Endodermal cell (in vitro differentiated cells): ENCODE results near the gene TBC1D25. TPM values are rescaled to one million over a fixed set of nuclear protein-coding genes. Genes with fewer than 3 reads are reported as not detected.

Experiments used
- DNase-seq: peaks from one replicate; pipeline ENCODE4 v3.0.0-alpha.2; 2017
- H3K27ac ChIP-seq: 2 replicates; pipeline ENCODE4 v1.5.1; 2013; ENCODE audit warnings: mild to moderate bottlenecking, low read depth, low read length, moderate library complexity
- H3K27me3 ChIP-seq: 2 replicates; pipeline ENCODE4 v1.6.1; 2013; ENCODE audit warnings: mild to moderate bottlenecking, low read length, moderate library complexity; ENCODE audit not compliant: insufficient read depth, control insufficient read depth, poor library complexity, severe bottlenecking
- H3K36me3 ChIP-seq: 2 replicates; pipeline ENCODE4 v1.7.0; 2013; ENCODE audit warnings: mild to moderate bottlenecking, low read length, moderate library complexity; ENCODE audit not compliant: control insufficient read depth, insufficient read depth
- H3K4me1 ChIP-seq: one replicate; pipeline ENCODE4 v1.7.0; 2013; ENCODE audit warnings: low read length; ENCODE audit not compliant: control insufficient read depth, insufficient read depth
- H3K4me3 ChIP-seq: 2 replicates; pipeline ENCODE4 v1.5.1; 2013; ENCODE audit warnings: mild to moderate bottlenecking, low read length, moderate library complexity
- H3K9ac ChIP-seq: 2 replicates; pipeline ENCODE4 v1.6.1; 2013; ENCODE audit warnings: mild to moderate bottlenecking, low read length, moderate library complexity; ENCODE audit not compliant: poor library complexity, severe bottlenecking; ENCODE audit errors: extremely low read depth
- H3K9me3 ChIP-seq: 2 replicates; pipeline ENCODE4 v1.6.1; 2013; ENCODE audit warnings: mild to moderate bottlenecking, low read length, moderate library complexity; ENCODE audit not compliant: control insufficient read depth
- H3K27ac Mint-ChIP-seq: 2 replicates; pipeline ENCODE4 v1.8.0; 2020; ENCODE audit warnings: mixed read lengths
- H3K27me3 Mint-ChIP-seq: 2 replicates; pipeline ENCODE4 v1.8.0; 2021; ENCODE audit warnings: mild to moderate bottlenecking, mixed read lengths; ENCODE audit not compliant: insufficient read depth
- H3K36me3 Mint-ChIP-seq: 2 replicates; pipeline ENCODE4 v1.8.0; 2020; ENCODE audit warnings: low read depth, mixed read lengths
- H3K4me1 Mint-ChIP-seq: 2 replicates; pipeline ENCODE4 v1.8.0; 2020; ENCODE audit warnings: mixed read lengths
- H3K4me3 Mint-ChIP-seq: 2 replicates; pipeline ENCODE4 v1.8.0; 2020; ENCODE audit warnings: mild to moderate bottlenecking, moderate library complexity, mixed read lengths
- H3K9me3 Mint-ChIP-seq: 2 replicates; pipeline ENCODE4 v1.8.0; 2020; ENCODE audit warnings: mild to moderate bottlenecking, mixed read lengths
- CTCF ChIP-seq: fragments of 200-600 bp; sonication (generic); conservative IDR thresholded peaks from 2 replicates; pipeline ENCODE4 v1.5.0; 2021; ENCODE audit warnings: antibody characterized with exemption, mild to moderate bottlenecking
- WGBS, 2 experiments: methylation state at CpG; one replicate each; pipeline versions ENCODE4 v1.1.5 to v1.1.7; 2013; ENCODE audit warnings: missing lambda C conversion rate in 2 of 2, mixed read lengths in 1 of 2; ENCODE audit not compliant: insufficient coverage in 1 of 2, insufficient read length in 1 of 2; 5-methylcytosine and 5-hydroxymethylcytosine counted together
- total RNA-seq, 2 donors: library from RNA; stranded (reverse); fragmentation: NEBNext Ultra II Directional in 1 of 2; extraction: Animal tissue kit (Norgen Biotek cat#: 25700) in 1 of 2; gene quantifications; 2 replicates in 1 of 2; 3 replicates in 1 of 2; pipeline ENCODE4 v1.2.1, GENCODE V29; 2021

TBC1D25 gene
- total RNA-seq, 2 donors from 2014 or later, result 7.0 to 7.6 TPM

DNA sequence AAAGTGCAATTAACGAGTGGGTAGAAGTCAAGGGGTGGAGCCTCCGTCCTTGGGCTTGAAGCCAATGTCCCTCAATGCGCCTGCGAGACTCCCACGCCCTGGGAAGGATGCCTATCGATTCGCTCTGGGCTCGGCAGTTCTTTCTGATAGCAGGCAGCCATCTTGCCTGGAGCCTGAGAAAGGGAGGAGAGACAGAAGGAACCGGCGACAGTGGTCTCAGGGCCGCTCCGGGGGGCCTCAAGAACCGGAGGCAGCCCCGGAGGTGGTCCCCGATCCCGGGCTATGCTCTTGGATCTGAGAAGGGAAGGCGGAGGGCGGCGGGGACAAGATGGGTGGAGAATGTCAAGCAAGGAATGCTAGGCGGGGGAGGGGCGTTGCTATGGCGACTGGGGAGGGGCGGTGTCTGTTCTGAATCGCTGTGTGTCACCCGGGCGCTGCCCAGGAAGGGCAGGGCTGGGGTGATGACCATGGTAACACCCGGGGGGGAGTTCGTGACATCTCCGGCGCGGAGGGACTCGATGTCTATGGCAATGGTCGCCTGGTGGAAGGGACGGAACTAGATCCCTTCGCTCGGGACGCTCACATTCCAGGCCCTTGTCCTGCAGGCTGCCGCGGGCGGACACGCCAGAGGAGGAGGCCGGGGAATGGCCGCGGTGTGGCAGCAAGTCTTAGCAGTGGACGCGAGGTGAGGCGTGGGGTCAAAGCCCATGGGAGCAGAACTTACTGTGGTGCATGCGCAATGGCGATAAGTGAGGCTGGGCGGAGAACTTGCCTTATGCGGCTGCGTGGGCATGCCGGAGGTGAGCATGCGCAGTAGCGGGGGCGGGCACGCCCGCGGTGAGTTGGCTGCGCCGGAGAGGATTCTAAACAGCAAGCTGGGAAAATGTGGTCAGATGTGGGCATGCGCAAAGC lies 58.1 kb downstream of the TBC1D25 start, which contains the start of gene WDR13:
Gene WDR13 (plus strand): TSS at position 140 of the 912 bp plus-strand sequence. CDS start 505 bp downstream, at position 645.
- Histone ChIP-seq H3K27me3 (no peaks in the 10 kb centered on the region), H3K9me3 (no peaks in the 10 kb centered on the region), H3K36me3 (peaks cover 8% of the 10 kb centered on the region), H3K27ac (peak within 1 kb of the TSS; percentile 98), H3K4me3 (peak within 1 kb of the TSS; percentile 86), H3K4me1 (peaks cover 4% of the 10 kb centered on the region), H3K9ac (peak within 1 kb of the TSS; percentile 82)
- Mint-ChIP-seq H3K36me3 (peaks cover 15% of the 10 kb centered on the region), H3K27ac (peak within 1 kb of the TSS; percentile 99), H3K27me3 (no peaks in the 10 kb centered on the region), H3K4me1 (peaks cover 2% of the 10 kb centered on the region), H3K4me3 (peak within 1 kb of the TSS; percentile 95), H3K9me3 (peaks cover 54% of the 10 kb centered on the region)
- whole genome bisulfite sequencing, 2 experiments, result 0% methylated on average over 58 of the region's 62 CpGs; no CpG with 5 or more reads in 1 of the 2 experiments
- no peak for TF ChIP-seq CTCF
- peak; percentile 94 for DNase-seq

DNA sequence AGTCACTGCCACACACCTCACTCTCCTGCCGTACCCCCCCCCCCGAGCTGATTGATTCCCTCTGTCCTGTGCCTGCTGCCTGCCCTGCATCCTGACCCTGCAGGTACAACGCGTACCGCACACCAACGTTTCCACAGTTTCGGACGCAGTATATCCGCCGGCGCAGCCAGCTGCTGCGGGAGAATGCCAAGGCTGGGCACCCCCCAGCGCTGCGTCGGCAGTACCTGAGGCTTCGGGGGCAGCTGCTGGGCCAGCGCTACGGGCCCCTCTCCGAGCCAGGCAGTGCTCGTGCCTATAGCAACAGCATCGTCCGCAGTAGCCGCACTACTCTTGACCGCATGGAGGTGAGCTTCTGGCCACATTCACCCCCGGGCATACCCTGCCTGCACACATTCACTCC lies 59.1 kb downstream of the TBC1D25 start:
- Histone ChIP-seq H3K27ac (no peak overlapping the region), H3K27me3 (no peaks in the 10 kb centered on the region), H3K36me3 (peaks cover 8% of the 10 kb centered on the region), H3K4me1 (peaks cover 4% of the 10 kb centered on the region), H3K9me3 (no peaks in the 10 kb centered on the region), H3K4me3 (peak overlapping the region; percentile 86), H3K9ac (no peak overlapping the region)
- no peak for DNase-seq
- Mint-ChIP-seq H3K9me3 (peaks cover 55% of the 10 kb centered on the region), H3K4me1 (peaks cover 2% of the 10 kb centered on the region), H3K4me3 (peak overlapping the region; percentile 95), H3K27ac (no peak overlapping the region), H3K27me3 (no peaks in the 10 kb centered on the region), H3K36me3 (peaks cover 15% of the 10 kb centered on the region)
- TF ChIP-seq CTCF, result no peak
- WGBS, 2 experiments, result 94 to 99% methylated on average over 14 to 24 of the region's 25 CpGs

- no peak for TF ChIP-seq CTCF
- H3K4me1 ChIP-seq, result peaks cover 4% of the 10 kb centered on the region
- peaks cover 8% of the 10 kb centered on the region for H3K36me3 ChIP-seq
- no peak overlapping the region for H3K9ac ChIP-seq
- no peak overlapping the region for H3K4me3 ChIP-seq
- Mint-ChIP-seq H3K36me3 (peaks cover 18% of the 10 kb centered on the region), H3K4me3 (no peak overlapping the region), H3K4me1 (peaks cover 2% of the 10 kb centered on the region), H3K27ac (no peak overlapping the region), H3K27me3 (no peaks in the 10 kb centered on the region), H3K9me3 (peaks cover 58% of the 10 kb centered on the region)
- H3K27me3 ChIP-seq, result no peaks in the 10 kb centered on the region
- no peak overlapping the region for H3K27ac ChIP-seq
- H3K9me3 ChIP-seq, result no peaks in the 10 kb centered on the region
- 90 to 95% methylated on average over 6 to 20 of the region's 20 CpGs for WGBS, 2 experiments
- DNase-seq, result no peak
Measured at GRCh38 chrX:48599341-48599740, 59.8 kb downstream of the TBC1D25 start.
